Liver (tissue), 9 donors: ENCODE results near the gene FBN2. TPM values are rescaled to one million over a fixed set of nuclear protein-coding genes. Genes with fewer than 3 reads are reported as not detected.

Experiments used
- DNase-seq: peaks from one replicate; pipeline ENCODE4 v3.0.0-alpha.2; 2017; ENCODE audit warnings: low spot score
- H3K27ac ChIP-seq, 2 donors: one replicate each; pipeline ENCODE4 v1.7.0; 2013; ENCODE audit warnings: inconsistent platforms in 2 of 2, low read length in 2 of 2, control low read depth in 1 of 2, low read depth in 1 of 2, mild to moderate bottlenecking in 1 of 2
- H3K27me3 ChIP-seq, 4 donors: one replicate each; pipeline versions ENCODE4 v1.6.1 to v1.7.0; 2013; ENCODE audit warnings: low read length in 3 of 4, inconsistent platforms in 1 of 4, mild to moderate bottlenecking in 1 of 4, moderate library complexity in 1 of 4; ENCODE audit not compliant: control insufficient read depth in 4 of 4, insufficient read depth in 4 of 4
- H3K36me3 ChIP-seq, 4 donors: one replicate each; pipeline versions ENCODE4 v1.6.1 to v1.7.0; 2013; ENCODE audit warnings: low read length in 3 of 4, mild to moderate bottlenecking in 3 of 4, low read depth in 1 of 4, moderate library complexity in 1 of 4; ENCODE audit not compliant: control insufficient read depth in 4 of 4, insufficient read depth in 3 of 4
- H3K4me1 ChIP-seq, 4 donors: one replicate each; pipeline versions ENCODE4 v1.6.1 to v1.7.0; 2013; ENCODE audit warnings: low read length in 3 of 4, mild to moderate bottlenecking in 3 of 4, moderate library complexity in 1 of 4; ENCODE audit not compliant: control insufficient read depth in 4 of 4, insufficient read depth in 4 of 4
- H3K4me3 ChIP-seq, 3 donors: one replicate each; pipeline versions ENCODE4 v1.6.1 to v1.7.0; 2013; ENCODE audit warnings: low read length in 3 of 3, control low read depth in 1 of 3, low read depth in 1 of 3, mild to moderate bottlenecking in 1 of 3
- H3K9ac ChIP-seq, 2 donors: one replicate each; pipeline ENCODE4 v1.7.0; 2013; ENCODE audit warnings: low read length in 2 of 2, mild to moderate bottlenecking in 2 of 2, moderate library complexity in 2 of 2, control low read depth in 1 of 2, low read depth in 1 of 2
- H3K9me3 ChIP-seq, 4 donors: one replicate each; pipeline versions ENCODE4 v1.6.1 to v1.7.0; 2013; ENCODE audit warnings: low read length in 3 of 4; ENCODE audit not compliant: control insufficient read depth in 4 of 4
- CTCF ChIP-seq: fragments of 150-350 bp; IDR thresholded peaks from 2 replicates; pipeline ENCODE4 v1.5.1; 2017; ENCODE audit warnings: improper control_type of control experiment, low read depth, low read length; ENCODE audit not compliant: missing input control
- EGR1 ChIP-seq, 2 donors: IDR thresholded peaks; 2 replicates each; pipeline ENCODE4 v1.6.1; 2016 to 2018; ENCODE audit warnings: antibody characterized with exemption in 2 of 2, low read depth in 2 of 2
- FOXA1 ChIP-seq: IDR thresholded peaks from 2 replicates; pipeline ENCODE4 v1.6.1; 2016; ENCODE audit warnings: antibody characterized with exemption
- FOXA2 ChIP-seq: IDR thresholded peaks from 2 replicates; pipeline ENCODE4 v1.6.1; 2016; ENCODE audit warnings: antibody characterized with exemption
- HNF4A ChIP-seq, 2 donors: conservative IDR thresholded peaks; 2 replicates each; pipeline ENCODE4 v1.6.1; 2016; ENCODE audit warnings: antibody characterized with exemption in 2 of 2, mild to moderate bottlenecking in 2 of 2
- HNF4G ChIP-seq: IDR thresholded peaks from 2 replicates; pipeline ENCODE4 v1.6.1; 2016; ENCODE audit warnings: antibody characterized with exemption
- JUND ChIP-seq, 2 donors: IDR thresholded peaks; 2 replicates each; pipeline ENCODE4 v1.6.1; 2016; ENCODE audit warnings: antibody characterized with exemption in 2 of 2
- MAX ChIP-seq: IDR thresholded peaks from 2 replicates; pipeline ENCODE4 v1.6.1; 2016; ENCODE audit warnings: antibody characterized with exemption
- NR2F2 ChIP-seq: IDR thresholded peaks from 2 replicates; pipeline ENCODE4 v1.6.1; 2016; ENCODE audit warnings: antibody characterized with exemption
- RAD21 ChIP-seq, 2 donors: IDR thresholded peaks; 2 replicates each; pipeline ENCODE4 v1.6.1; 2016; ENCODE audit warnings: antibody characterized with exemption in 2 of 2, mild to moderate bottlenecking in 2 of 2
- REST ChIP-seq: IDR thresholded peaks from 2 replicates; pipeline ENCODE4 v1.6.1; 2016; ENCODE audit warnings: antibody characterized with exemption, mild to moderate bottlenecking
- RXRA ChIP-seq, 2 donors: IDR thresholded peaks; 2 replicates each; pipeline ENCODE4 v1.6.1; 2017 to 2018; ENCODE audit warnings: antibody characterized with exemption in 2 of 2, mild to moderate bottlenecking in 1 of 2
- SP1 ChIP-seq: IDR thresholded peaks from 2 replicates; pipeline ENCODE4 v1.6.1; 2018; ENCODE audit warnings: antibody characterized with exemption, mild to moderate bottlenecking
- TAF1 ChIP-seq: conservative IDR thresholded peaks from 2 replicates; pipeline ENCODE4 v1.6.1; 2016; ENCODE audit warnings: antibody characterized with exemption, mild to moderate bottlenecking
- YY1 ChIP-seq: IDR thresholded peaks from 2 replicates; pipeline ENCODE4 v1.6.1; 2016; ENCODE audit warnings: antibody characterized with exemption, mild to moderate bottlenecking
- ZBTB33 ChIP-seq: IDR thresholded peaks from 2 replicates; pipeline ENCODE4 v1.6.1; 2016; ENCODE audit warnings: antibody characterized with exemption
- WGBS: extraction: QIAGEN DNeasy Blood & Tissue Kit; methylation state at CpG from one replicate; pipeline ENCODE4 v1.1.7; 2013; 5-methylcytosine and 5-hydroxymethylcytosine counted together
- polyA plus RNA-seq, 2 donors: library from polyadenylated mRNA; stranded (reverse) in 1 of 2; unstranded in 1 of 2; fragments of 200-250 nt in 1 of 2; fragments of >200 nt in 1 of 2; fragmentation: Nextera tagmentation in 1 of 2; extraction: Ambion mirVana in 1 of 2; gene quantifications; one replicate each; pipeline versions ENCODE4 v1.2.1 to v1.2.3, GENCODE V29; 2013 to 2015
- total RNA-seq, 2 donors: library from RNA; depleted of rRNA; stranded (reverse); fragments of >200 nt; gene quantifications; one replicate each; pipeline ENCODE4 v1.2.3, GENCODE V29; 2014
- TF ChIP-seq, protein P1 (sequence below): IDR thresholded peaks from 2 replicates; pipeline ENCODE4 v1.6.1; 2016; ENCODE audit warnings: antibody characterized with exemption
- donor health status: healthy.
- donor health status: healthy.
- donor health status: healthy.
- donor health status: healthy.
- donor health status: healthy.

Gene FBN2
- total and polyA plus RNA-seq, 4 donors, result 0.08 to 4.1 (median 0.47) TPM

- Histone ChIP-seq H3K9me3 (no peaks in the 10 kb centered on the region), H3K27ac (no peak overlapping the region), H3K36me3 (no peaks in the 10 kb centered on the region), H3K27me3 (peaks cover 0 to 8% (median 4%) of the 10 kb centered on the region in 4 donors), H3K4me3 (no peak overlapping the region), H3K4me1 (peaks cover 6 to 22% (median 13%) of the 10 kb centered on the region in 4 donors), H3K9ac (no peak overlapping the region)
- DNase-seq, result no peak
- WGBS, result 66% methylated on average over 1 of the region's 1 CpG
- TF ChIP-seq HNF4G, result no peak
Observed at GRCh38 chr5:128535251-128535650, 2.8 kb downstream of the FBN2 start.

- Histone ChIP-seq H3K36me3 (no peaks in the 10 kb centered on the region), H3K27me3 (peaks cover 0 to 8% (median 3%) of the 10 kb centered on the region in 4 donors), H3K9me3 (no peaks in the 10 kb centered on the region), H3K4me1 (peaks cover 6 to 22% (median 13%) of the 10 kb centered on the region in 4 donors), H3K4me3 (no peak overlapping the region), H3K9ac (no peak overlapping the region), H3K27ac (no peak overlapping the region)
- no peak for DNase-seq
- TF ChIP-seq MAX (no peak), FOXA1 (no peak), FOXA2 (no peak), YY1 (no peak), RAD21 (IDR thresholded peaks at IDR 0.05) (no peak), TAF1 (no peak), HNF4A (conservative IDR thresholded peaks at IDR 0.05) (no peak), REST (no peak), RXRA (IDR thresholded peaks at IDR 0.05) (no peak), ZBTB33 (no peak), EGR1 (IDR thresholded peaks at IDR 0.05; ENCODE audit: low read depth in 2 of 2) (no peak), JUND (IDR thresholded peaks at IDR 0.05) (no peak), NR2F2 (no peak), SP1 (no peak), CTCF (no peak)
- TF ChIP-seq, protein P1, sequence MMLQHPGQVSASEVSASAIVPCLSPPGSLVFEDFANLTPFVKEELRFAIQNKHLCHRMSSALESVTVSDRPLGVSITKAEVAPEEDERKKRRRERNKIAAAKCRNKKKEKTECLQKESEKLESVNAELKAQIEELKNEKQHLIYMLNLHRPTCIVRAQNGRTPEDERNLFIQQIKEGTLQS, result no peak
- WGBS, result 66% methylated on average over 6 of the region's 6 CpGs
Observed at GRCh38 chr5:128534726-128535125, 3.3 kb downstream of the FBN2 start.
